ENCODE data around the gene PRADC1. TPM values are rescaled to one million over a fixed set of nuclear protein-coding genes. Genes with fewer than 3 reads are reported as not detected.

PRADC1 gene
- total RNA-seq, 4 donors from 2014 or later: 69.4 to 132 (median 104) TPM

DNA sequence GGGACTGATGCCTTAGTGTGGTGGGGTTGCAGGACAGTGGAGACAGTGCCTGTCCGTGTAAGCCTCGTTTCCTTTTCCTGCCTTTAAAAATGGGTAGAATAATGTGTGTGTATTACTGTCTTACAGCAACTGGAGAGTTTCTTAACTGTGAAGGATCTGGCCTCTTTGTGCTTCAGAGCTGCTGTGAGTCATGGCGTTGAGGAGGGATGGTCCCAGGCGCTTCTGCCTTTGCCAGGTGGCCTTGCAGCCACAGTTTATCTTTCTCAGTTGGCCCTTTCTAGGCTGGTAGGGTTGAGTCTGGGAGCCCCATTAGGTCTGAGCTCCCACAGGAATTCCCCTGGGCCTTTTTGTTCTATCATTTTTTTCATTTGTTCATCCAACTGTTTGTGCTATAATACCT, 9.2 kb downstream of the PRADC1 start:
- H3K4me3 ChIP-seq: no peak overlapping the region
- in situ Hi-C loops (cut with MboI; ENCODE audit: low sequenced_read_pairs in 4 of 4) (no loop called here), intact Hi-C loops (cut with DNase I; ENCODE audit: low total_unique reads) (no loop called here)
- H3K4me1 ChIP-seq: peaks cover 0 to 3% of the 10 kb centered on the region in 2 donors
- H3K9me3 ChIP-seq: no peaks in the 10 kb centered on the region
- TF ChIP-seq, protein P1, sequence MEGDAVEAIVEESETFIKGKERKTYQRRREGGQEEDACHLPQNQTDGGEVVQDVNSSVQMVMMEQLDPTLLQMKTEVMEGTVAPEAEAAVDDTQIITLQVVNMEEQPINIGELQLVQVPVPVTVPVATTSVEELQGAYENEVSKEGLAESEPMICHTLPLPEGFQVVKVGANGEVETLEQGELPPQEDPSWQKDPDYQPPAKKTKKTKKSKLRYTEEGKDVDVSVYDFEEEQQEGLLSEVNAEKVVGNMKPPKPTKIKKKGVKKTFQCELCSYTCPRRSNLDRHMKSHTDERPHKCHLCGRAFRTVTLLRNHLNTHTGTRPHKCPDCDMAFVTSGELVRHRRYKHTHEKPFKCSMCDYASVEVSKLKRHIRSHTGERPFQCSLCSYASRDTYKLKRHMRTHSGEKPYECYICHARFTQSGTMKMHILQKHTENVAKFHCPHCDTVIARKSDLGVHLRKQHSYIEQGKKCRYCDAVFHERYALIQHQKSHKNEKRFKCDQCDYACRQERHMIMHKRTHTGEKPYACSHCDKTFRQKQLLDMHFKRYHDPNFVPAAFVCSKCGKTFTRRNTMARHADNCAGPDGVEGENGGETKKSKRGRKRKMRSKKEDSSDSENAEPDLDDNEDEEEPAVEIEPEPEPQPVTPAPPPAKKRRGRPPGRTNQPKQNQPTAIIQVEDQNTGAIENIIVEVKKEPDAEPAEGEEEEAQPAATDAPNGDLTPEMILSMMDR (IDR thresholded peaks at IDR 0.05 in 4 of 5, conservative IDR thresholded peaks at IDR 0.05 in 1 of 5): no peak
- no peak for TF ChIP-seq POLR2A (IDR thresholded peaks at IDR 0.05)
- H3K27me3 ChIP-seq: no peaks in the 10 kb centered on the region
- peaks cover 0 to 75% of the 10 kb centered on the region in 2 donors for H3K36me3 ChIP-seq
- DNase-seq (no peak), ATAC-seq (no peak)
- H3K27ac ChIP-seq: no peak overlapping the region

DNA sequence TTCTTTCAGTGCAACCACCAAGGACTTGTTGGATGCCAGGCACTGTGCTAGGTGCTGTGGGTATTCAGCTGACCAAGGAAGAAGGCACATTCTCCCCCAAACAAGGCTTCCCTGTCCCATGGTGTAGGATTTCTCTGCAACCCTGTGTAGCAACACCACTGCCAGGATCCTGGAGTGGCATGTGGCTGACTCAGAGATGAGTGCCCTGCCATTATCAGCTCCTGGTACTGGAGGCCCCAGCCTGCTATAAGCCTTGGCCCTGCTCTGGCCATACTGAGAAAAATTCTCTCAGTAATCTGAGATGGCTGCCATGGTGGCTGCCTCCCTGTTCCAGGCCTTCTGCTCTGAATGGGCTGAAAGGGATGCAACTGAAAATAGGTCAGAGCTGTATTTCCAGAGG, 14.7 kb downstream of the PRADC1 start:
- Histone ChIP-seq H3K27ac (peak overlapping the region; percentile 14 to 68 (median 48)), H3K4me3 (no peak overlapping the region), H3K4me1 (peaks cover 12 to 23% of the 10 kb centered on the region in 2 donors), H3K36me3 (peaks cover 0 to 23% of the 10 kb centered on the region in 2 donors), H3K9me3 (no peaks in the 10 kb centered on the region), H3K27me3 (no peaks in the 10 kb centered on the region)
- intact Hi-C loops (cut with DNase I; ENCODE audit: low total_unique reads) (no loop called here), in situ Hi-C loops (cut with MboI; ENCODE audit: low sequenced_read_pairs in 4 of 4) (no loop called here)
- TF ChIP-seq POLR2A (IDR thresholded peaks at IDR 0.05): no peak
- TF ChIP-seq, protein P1 (IDR thresholded peaks at IDR 0.05 in 4 of 5, conservative IDR thresholded peaks at IDR 0.05 in 1 of 5): no peak
- DNase-seq: peak; percentile 33 to 58
- peak; percentile 83 to 89 for ATAC-seq

DNA sequence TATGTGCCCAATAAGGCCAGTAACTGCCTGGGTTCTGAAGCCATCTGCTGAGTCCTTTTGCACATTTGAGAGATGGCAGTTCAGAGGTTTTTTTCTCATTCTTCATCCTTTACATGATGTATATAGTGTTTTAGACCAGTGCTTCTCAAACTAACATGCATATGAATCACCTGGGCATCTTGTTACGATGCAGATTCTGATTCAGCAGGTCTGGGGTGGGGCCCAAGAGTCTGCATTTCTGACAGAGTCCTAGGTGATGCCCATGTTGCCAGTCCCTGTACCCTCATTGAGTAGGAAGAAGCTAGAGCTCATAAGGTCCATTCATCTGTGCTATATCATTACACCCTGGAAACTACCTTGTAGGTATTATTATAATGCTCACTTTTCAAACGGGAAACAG, 15.2 kb downstream of the PRADC1 start:
- H3K9me3 ChIP-seq: no peaks in the 10 kb centered on the region
- DNase-seq: no peak
- H3K27me3 ChIP-seq: no peaks in the 10 kb centered on the region
- H3K27ac ChIP-seq: peak overlapping the region; percentile 14 to 68 (median 48)
- H3K4me3 ChIP-seq: no peak overlapping the region
- intact Hi-C loops (cut with DNase I; ENCODE audit: low total_unique reads) (no loop called here), in situ Hi-C loops (cut with MboI; ENCODE audit: low sequenced_read_pairs in 4 of 4) (no loop called here)
- TF ChIP-seq POLR2A (IDR thresholded peaks at IDR 0.05): no peak
- TF ChIP-seq, protein P1 (IDR thresholded peaks at IDR 0.05 in 4 of 5, conservative IDR thresholded peaks at IDR 0.05 in 1 of 5): no peak
- peaks cover 0 to 19% of the 10 kb centered on the region in 2 donors for H3K36me3 ChIP-seq
- ATAC-seq: no peak
- peaks cover 12 to 23% of the 10 kb centered on the region in 2 donors for H3K4me1 ChIP-seq

DNA sequence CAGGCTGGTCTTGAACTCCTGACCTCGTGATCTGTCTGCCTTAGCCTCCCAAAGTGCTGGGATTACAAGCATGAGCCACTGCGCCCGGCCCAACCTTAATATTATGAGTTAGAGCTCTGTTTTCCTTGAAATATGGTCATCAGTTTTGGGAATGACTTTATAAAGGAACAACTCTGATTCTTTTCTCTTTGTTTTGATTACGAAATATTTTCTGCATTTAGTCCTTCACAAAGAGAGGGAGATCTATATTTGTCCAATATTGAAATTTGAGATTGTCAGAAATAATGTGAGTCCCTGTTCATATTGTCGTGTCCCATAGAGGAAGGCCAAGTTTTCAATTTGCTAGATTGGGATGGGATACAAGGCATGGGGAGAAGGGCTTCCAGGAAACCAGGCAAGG, 15.9 kb downstream of the PRADC1 start:
- no peak for ATAC-seq
- Histone ChIP-seq H3K4me1 (peaks cover 12 to 23% of the 10 kb centered on the region in 2 donors), H3K36me3 (peaks cover 0 to 12% of the 10 kb centered on the region in 2 donors), H3K4me3 (no peak overlapping the region), H3K9me3 (no peaks in the 10 kb centered on the region), H3K27me3 (no peaks in the 10 kb centered on the region), H3K27ac (peak overlapping the region in 3 of 4 donors; percentile 35 to 68 (median 61))
- intact Hi-C loops (cut with DNase I; ENCODE audit: low total_unique reads): no loop called here
- in situ Hi-C loops (cut with MboI; ENCODE audit: low sequenced_read_pairs in 4 of 4): no loop called here
- no peak for TF ChIP-seq POLR2A (IDR thresholded peaks at IDR 0.05)
- TF ChIP-seq, protein P1 (IDR thresholded peaks at IDR 0.05 in 4 of 5, conservative IDR thresholded peaks at IDR 0.05 in 1 of 5): no peak
- no peak for DNase-seq

DNA sequence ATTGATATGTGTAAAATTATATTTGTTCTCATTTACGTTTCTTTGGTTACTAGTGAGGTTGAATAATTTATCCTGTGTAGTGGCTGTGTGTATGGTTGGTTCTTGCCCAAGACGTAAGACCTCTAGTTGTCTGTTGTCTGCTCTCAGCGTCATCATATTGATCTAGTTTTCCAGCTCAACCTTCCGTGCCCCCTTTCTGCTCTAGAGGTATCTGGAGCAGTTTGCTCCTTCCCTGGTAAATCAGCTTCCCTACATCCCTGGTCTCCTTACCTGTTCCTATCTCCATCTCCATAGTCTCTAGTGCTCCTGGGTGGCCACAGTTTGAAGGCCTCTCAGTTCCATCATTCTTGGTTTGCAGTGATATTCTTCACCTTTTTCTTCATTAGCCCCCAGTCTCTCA, 17.8 kb downstream of the PRADC1 start:
- in situ Hi-C loops (cut with MboI; ENCODE audit: low sequenced_read_pairs in 4 of 4): no loop called here
- intact Hi-C loops (cut with DNase I; ENCODE audit: low total_unique reads): no loop called here
- H3K36me3 ChIP-seq: no peaks in the 10 kb centered on the region
- peak overlapping the region in 1 of 4 donors; percentile 70 for H3K27ac ChIP-seq
- peak overlapping the region in 2 of 4 donors; percentile 88 to 96 for H3K4me3 ChIP-seq
- H3K9me3 ChIP-seq: no peaks in the 10 kb centered on the region
- peaks cover 12 to 23% of the 10 kb centered on the region in 2 donors for H3K4me1 ChIP-seq
- no peak for ATAC-seq
- no peak for DNase-seq
- TF ChIP-seq, protein P1 (IDR thresholded peaks at IDR 0.05 in 4 of 5, conservative IDR thresholded peaks at IDR 0.05 in 1 of 5): no peak
- no peak for TF ChIP-seq POLR2A (IDR thresholded peaks at IDR 0.05)
- H3K27me3 ChIP-seq: no peaks in the 10 kb centered on the region
